G401.6 (cell line): ENCODE results near the gene DAAM1.

Experiments used
- FAIRE-seq: peaks from 2 replicates; lab custom pipeline; 2012; peaks lifted over from hg19 to GRCh38; lab: Jason Lieb, UNC

The DAAM1 gene

GRCh38 chr14:59187802-59188460 is 536 bp upstream of the DAAM1 start:
- no peak for FAIRE-seq

DNA sequence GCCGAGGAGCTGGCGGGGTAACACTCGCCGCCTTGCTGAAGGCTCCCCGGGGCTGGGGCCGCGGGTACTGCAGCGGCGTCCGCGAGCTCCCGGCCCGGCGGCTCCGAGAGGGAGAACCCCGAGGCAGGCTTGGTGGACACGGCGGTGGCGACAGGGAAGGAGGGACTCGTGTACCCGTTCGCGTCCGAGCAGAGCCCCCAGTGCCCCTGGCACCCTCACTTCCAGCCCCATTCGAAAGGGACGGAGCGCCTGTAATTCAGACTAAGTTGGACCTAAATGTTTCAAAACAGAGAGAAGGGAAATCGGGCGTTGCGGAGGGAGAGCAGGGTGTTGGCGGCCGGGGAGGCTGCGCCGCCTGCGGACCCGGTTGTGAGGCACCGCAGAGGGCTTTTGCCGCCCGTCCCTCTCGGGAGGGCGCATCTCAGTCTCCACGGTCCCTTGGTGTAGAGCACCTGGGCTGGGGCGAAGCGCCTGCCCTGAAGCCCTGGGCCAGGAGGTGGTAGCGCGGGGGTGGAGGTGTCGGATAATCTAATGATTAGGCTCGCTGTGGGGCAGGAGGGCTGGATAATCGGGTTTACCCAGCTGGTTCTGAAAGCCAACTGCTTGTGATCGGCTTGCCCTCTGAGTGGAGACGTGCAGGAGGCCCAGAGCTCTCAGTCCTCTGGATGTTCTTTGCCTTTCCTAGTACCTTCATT is 771 bp downstream of the DAAM1 start:
- FAIRE-seq = no peak

GRCh38 chr14:59189786-59190368 is 1.4 kb downstream of the DAAM1 start:
- no peak for FAIRE-seq

DNA sequence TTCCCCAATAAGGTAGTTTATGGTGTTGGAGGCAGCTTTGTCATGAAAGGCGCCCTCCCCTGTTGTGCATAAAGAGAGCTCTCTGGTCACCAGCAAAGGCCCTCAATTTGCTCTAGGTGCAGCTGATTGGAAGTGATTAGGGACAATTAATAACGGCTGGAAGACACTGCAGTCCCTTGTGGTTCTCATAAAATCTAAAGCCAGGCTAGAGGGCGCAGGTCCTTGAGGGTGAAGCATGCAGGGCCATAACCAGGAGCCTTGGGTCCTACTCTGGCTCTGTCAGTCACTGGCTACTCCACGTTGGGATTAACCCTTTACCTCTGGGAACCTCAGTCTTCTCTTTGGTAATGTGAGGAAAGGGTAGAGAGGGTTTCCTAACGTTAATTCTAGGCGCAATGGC is 1.9 kb downstream of the DAAM1 start:
- no peak for FAIRE-seq

DNA sequence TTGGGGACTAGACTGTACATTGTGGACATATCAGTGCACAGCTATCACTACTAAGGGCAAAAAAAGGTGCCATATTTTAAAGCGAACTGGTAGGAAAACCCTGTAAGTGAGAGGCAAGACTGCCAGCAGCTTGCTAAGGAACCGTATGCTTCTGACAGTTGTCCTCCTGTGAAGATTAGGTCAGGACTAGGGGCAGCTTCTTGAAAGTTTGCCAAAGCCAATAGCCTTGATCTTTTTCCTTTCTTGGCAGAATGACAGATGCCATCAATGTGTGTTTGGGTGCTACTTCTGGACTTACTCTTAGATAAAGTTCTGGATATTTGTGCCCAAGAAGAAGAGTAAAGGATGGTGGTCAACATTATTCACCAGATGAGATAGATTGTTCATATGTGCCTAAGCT is 7.4 kb downstream of the DAAM1 start:
- no peak for FAIRE-seq

DNA sequence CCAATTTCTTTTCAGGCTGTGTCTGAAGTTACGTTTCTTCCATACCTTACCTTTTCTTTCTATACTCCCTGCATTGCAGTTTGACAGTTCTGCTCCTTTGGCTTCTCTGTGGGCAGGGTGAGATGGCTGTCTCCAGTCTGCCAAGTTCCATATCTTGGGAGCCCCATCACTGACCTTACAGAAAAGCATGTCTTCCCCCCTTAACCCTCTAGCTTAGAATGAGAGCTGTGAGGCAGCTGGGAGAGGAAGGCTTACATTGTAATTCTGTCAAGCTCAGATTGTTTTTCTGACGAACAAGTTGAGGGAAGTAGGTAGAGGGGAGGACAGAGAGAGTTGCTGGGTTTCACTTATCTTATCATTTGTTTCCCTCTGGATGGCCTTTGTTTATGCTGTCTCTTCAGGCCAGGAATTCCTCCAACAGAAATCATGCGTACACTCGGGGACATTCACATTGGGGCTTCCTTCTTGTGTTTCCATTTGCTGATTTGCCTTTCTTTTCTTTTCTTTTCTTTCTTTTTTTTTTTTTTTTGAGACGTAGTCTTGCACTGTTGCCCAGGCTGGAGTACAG is 9.3 kb downstream of the DAAM1 start:
- no peak for FAIRE-seq

- no peak for FAIRE-seq
These were observed 10.7 kb downstream of the DAAM1 start for GRCh38 chr14:59199205-59199604.

- no peak for FAIRE-seq
These were observed 11.1 kb downstream of the DAAM1 start for GRCh38 chr14:59199614-59200013.

- no peak for FAIRE-seq
These were observed 11.7 kb downstream of the DAAM1 start for GRCh38 chr14:59200195-59200594.

- FAIRE-seq = no peak
These were observed 13.6 kb downstream of the DAAM1 start for GRCh38 chr14:59202031-59202430.

DNA sequence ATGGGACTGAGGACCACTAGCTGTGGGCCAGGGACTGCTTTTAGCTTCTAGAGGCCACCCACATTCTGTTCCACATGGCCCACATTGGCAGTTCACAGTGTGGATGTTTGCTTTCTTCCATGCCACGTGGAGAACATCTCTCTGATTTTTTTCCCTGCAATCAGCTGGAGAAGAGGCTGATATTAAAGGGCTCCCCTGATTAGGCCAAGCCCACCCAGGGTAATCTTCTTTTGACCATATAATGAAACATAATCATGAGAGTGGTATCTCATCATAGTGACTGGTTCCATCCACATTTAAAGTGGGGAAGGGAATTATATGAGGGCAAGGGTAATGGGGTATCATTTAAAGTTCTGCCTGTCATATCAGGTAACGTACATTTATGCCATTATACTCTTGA is 15.8 kb downstream of the DAAM1 start:
- no peak for FAIRE-seq

DNA sequence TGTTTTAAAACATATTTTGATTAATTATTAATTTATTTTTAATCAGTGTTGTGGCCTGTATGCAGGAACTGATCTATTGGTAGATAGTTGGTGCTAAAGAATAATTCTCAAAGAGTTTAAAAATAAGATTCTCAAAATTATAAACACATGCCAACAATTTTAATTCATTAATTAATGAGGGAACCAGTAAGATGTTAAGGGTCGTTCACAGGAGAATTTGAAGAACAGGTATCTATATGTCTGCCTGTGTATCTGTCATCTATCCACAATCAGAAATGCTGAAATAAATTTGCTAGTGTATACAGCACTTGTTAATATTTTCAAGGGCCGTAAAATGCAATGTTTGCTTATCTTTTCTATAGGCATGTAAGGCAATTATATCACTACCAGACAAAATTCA is 18.4 kb downstream of the DAAM1 start:
- no peak for FAIRE-seq

- no peak for FAIRE-seq
These were observed 19.1 kb downstream of the DAAM1 start for GRCh38 chr14:59207506-59207933.

GRCh38 chr14:59208224-59208814 is 19.9 kb downstream of the DAAM1 start:
- FAIRE-seq = no peak

DNA sequence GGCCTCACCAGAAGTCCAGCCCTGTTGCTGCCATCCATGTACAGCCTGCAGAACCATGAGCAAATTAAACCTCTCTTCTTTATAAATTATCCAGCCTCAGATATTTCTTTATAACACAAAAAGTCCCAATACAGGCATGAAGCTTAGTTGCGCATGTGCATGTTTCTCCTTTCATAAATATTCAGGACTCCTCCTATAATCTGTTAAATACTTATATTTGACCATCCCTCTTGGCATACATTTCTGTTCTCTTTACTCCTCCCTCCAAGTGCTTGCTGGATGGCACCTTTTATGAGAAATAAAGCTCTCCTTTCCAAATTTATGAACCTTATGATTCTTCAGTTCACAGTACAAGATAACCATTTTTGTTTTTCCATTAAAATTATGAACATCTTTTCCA is 20.5 kb downstream of the DAAM1 start:
- no peak for FAIRE-seq

DNA sequence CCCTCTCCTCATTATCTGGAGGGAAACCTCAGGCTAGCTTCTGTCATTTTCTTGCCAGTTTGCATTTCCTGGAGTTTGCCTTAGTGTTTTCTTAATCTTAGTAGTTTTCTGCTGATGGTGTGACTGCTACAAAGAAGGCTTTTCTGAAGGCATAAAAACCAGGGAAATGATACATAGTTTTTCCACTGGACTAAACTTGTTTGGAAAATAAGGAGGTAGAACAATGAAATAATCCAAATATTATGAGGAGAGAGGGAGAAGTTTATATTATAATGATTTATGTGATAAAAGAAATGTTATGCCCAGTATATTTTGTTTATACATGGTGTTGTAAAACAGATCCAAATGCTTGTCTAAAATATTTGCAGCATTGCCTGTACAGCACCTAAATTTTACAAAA is 22.2 kb downstream of the DAAM1 start:
- no peak for FAIRE-seq

GRCh38 chr14:59213368-59214315 is 25.2 kb downstream of the DAAM1 start:
- FAIRE-seq = no peak

DNA sequence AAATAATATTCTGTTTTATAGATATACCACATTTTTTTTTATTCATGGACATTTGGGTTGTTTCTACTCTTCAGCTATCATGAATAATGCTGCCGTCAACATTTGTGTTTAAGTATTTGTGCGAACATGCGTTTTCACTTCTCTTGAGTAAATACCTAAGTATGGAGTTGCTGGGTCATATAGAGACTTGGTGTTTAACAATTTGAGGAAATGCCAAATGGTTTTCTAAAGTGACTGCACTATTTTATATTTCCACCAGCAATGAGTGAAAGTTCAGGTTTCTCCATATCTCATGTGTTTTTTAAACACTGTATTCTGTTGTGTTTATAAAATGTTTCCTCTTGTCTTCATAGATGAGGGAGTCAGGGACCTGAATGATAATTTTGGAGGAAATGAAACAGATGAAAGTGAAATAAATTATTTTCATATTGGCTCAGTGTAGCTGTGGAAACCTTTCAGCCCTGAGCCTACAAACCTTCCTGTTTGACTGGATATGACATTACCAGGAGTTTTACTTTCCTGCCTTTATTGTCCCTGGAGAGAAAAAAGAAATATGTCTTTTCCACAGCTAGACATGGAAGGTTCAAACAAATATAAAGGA is 26.3 kb downstream of the DAAM1 start:
- FAIRE-seq = no peak

DNA sequence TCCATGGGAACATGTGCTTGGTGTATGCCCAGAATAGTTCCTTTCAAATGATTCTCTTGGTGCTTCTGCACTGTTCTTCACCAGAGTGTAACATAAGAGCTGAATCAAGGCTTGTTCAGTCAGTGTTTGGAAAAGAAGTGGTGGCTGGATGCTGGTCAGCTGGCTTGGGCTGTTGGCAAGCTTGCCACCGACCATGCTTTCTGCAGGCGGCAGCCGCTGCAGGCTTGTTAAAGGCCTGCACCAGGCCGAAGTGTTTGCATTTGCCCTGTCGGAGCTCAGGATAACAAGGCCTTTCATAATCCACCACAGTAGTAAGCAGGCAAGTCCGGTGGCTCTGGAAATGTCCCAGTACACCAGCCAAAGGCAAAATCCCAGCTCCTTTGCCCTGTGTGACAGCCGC is 26.9 kb downstream of the DAAM1 start:
- no peak for FAIRE-seq

GRCh38 chr14:59215757-59216156 is 27.3 kb downstream of the DAAM1 start:
- FAIRE-seq = no peak

DNA sequence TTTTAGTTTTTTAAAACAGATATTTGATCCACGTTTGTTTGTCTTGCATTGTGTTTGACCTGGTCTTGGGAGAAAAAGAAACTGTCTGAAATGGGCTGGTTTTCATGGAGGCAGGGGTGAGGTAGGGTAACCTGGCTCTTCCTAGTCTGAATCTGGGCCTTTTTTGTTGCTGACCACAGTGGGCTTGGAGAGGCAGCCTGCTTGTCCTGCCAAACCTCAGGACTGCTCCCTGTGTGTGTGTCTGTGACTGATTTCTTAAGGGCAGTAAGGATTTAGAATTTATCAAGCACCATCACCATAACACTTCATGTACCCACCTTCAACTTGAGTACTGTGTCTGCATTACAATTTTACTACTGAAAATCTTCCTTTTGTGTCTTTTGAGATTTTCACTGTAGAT is 28.5 kb downstream of the DAAM1 start:
- no peak for FAIRE-seq

- FAIRE-seq = no peak
These were observed 33.1 kb downstream of the DAAM1 start for GRCh38 chr14:59221568-59221967.
